Progenitor cell of endocrine pancreas (in vitro differentiated cells): Measurements from ENCODE around the gene STIM1. TPM values are rescaled to one million over a fixed set of nuclear protein-coding genes. Genes with fewer than 3 reads are reported as not detected.

Experiments
- DNase-seq: peaks from one replicate; pipeline ENCODE4 v3.0.0; 2021; ENCODE audit warnings: low spot score; ENCODE audit not compliant: unreplicated experiment
- H3K27ac Mint-ChIP-seq: 2 replicates; pipeline ENCODE4 v1.8.0; 2021; ENCODE audit warnings: mild to moderate bottlenecking, moderate library complexity, mixed read lengths
- H3K27me3 Mint-ChIP-seq: 2 replicates; pipeline ENCODE4 v1.8.0; 2021; ENCODE audit warnings: mixed read lengths
- H3K36me3 Mint-ChIP-seq: 2 replicates; pipeline ENCODE4 v1.8.0; 2022; ENCODE audit warnings: mixed read lengths; ENCODE audit not compliant: insufficient read depth
- H3K4me1 Mint-ChIP-seq: 2 replicates; pipeline ENCODE4 v1.8.0; 2021; ENCODE audit warnings: low read depth, mixed read lengths
- H3K4me3 Mint-ChIP-seq: 2 replicates; pipeline ENCODE4 v1.8.0; 2021; ENCODE audit warnings: low read depth, mild to moderate bottlenecking, moderate library complexity, mixed read lengths
- H3K9me3 Mint-ChIP-seq: 2 replicates; pipeline ENCODE4 v1.8.0; 2021; ENCODE audit warnings: low read depth, mixed read lengths
- total RNA-seq: library from RNA; stranded (reverse); gene quantifications from 2 replicates; pipeline ENCODE4 v1.2.1, GENCODE V29; 2021
- TF ChIP-seq, protein P1 (sequence below): fragments of 200-600 bp; sonication (generic); IDR thresholded peaks from one replicate; pipeline ENCODE4 v1.5.0; 2021; ENCODE audit warnings: antibody characterized with exemption, mild to moderate bottlenecking; ENCODE audit not compliant: unreplicated experiment

Gene STIM1
- total RNA-seq, 1 donor from 2014 or later = 27.2 TPM

- no peak for DNase-seq
- no peaks in the 10 kb centered on the region for H3K36me3 Mint-ChIP-seq
- H3K27me3 Mint-ChIP-seq = peaks cover 16% of the 10 kb centered on the region
- H3K27ac Mint-ChIP-seq = no peak overlapping the region
- TF ChIP-seq, protein P1, sequence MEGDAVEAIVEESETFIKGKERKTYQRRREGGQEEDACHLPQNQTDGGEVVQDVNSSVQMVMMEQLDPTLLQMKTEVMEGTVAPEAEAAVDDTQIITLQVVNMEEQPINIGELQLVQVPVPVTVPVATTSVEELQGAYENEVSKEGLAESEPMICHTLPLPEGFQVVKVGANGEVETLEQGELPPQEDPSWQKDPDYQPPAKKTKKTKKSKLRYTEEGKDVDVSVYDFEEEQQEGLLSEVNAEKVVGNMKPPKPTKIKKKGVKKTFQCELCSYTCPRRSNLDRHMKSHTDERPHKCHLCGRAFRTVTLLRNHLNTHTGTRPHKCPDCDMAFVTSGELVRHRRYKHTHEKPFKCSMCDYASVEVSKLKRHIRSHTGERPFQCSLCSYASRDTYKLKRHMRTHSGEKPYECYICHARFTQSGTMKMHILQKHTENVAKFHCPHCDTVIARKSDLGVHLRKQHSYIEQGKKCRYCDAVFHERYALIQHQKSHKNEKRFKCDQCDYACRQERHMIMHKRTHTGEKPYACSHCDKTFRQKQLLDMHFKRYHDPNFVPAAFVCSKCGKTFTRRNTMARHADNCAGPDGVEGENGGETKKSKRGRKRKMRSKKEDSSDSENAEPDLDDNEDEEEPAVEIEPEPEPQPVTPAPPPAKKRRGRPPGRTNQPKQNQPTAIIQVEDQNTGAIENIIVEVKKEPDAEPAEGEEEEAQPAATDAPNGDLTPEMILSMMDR = no peak
- peaks cover 12% of the 10 kb centered on the region for H3K4me1 Mint-ChIP-seq
- H3K4me3 Mint-ChIP-seq = no peak overlapping the region
- H3K9me3 Mint-ChIP-seq = no peaks in the 10 kb centered on the region
These were observed 130.8 kb downstream of the STIM1 start for GRCh38 chr11:3986301-3986700.

DNA sequence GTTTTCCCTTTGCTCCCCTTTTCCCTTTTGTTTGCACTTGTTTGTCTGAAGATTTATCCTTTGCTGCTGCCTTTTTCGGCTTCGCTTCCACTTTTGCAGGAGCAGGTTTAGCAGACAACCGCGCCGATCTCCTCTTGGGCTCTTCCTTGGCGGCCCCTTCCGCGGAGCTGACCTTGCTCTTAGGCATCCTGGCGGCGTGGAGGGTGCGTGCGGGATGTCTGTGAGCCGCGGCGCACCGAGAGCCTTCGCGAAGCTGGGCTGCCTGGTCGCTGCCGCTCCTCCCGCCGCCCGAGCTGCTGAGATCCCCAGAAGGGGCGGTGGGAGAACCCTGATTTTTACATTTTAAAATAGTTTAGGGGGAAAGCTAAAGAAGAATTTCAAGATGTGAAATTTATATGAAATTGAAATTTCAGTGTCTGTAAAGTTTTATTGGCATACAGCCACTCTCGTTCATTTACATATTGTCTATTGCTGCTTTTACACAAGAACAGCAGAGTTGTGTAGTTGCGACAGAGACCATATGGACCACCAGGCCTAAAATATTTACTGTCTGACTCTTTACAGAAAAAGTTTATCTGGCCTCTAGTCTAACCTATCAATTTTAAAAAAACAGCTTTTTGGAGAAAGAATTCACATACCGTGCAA lies 133.9 kb downstream of the STIM1 start:
- no peak overlapping the region for H3K27ac Mint-ChIP-seq
- TF ChIP-seq, protein P1 = no peak
- H3K27me3 Mint-ChIP-seq = peaks cover 16% of the 10 kb centered on the region
- peaks cover 11% of the 10 kb centered on the region for H3K9me3 Mint-ChIP-seq
- peak overlapping the region; percentile 22 for H3K4me3 Mint-ChIP-seq
- H3K36me3 Mint-ChIP-seq = peaks cover 4% of the 10 kb centered on the region
- peaks cover 12% of the 10 kb centered on the region for H3K4me1 Mint-ChIP-seq
- DNase-seq = peak; percentile 10

DNA sequence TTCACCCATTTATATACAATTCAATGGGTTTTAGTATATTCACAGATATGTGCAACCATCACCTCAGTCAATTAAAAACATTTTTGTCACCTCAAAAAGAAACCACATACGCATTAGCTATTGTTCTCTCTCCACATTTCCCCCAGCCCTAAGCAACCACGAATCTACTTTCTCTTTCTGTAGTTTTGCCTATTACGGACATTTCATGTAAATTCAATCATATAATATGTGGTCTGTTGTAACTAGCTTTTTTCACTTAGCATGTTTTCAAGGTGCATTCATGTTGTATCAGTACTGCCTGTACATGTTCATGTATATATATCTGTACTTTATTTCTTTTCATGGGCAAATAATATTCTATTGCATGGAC lies 134.4 kb downstream of the STIM1 start:
- H3K4me3 Mint-ChIP-seq = no peak overlapping the region

DNA sequence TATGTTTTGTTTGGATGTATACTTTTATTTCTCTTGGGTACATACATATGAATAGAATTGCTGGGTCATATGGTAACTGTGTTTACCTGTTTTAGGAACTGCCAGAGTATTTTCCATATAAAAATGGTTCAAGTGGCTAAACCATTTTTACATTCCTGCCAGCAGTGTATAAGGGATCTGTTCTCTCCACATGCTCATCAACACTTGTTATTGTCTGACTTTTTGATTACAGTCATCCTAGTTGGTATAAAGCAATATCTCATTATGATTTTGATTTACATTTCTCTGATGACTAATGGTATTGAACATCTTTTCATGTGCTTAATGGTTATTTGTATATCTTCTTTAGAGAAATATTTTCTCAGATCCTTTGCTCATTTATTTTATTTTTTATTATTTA lies 134.9 kb downstream of the STIM1 start:
- no peak overlapping the region for H3K27ac Mint-ChIP-seq
- H3K36me3 Mint-ChIP-seq = peaks cover 6% of the 10 kb centered on the region
- H3K27me3 Mint-ChIP-seq = peaks cover 13% of the 10 kb centered on the region
- H3K4me3 Mint-ChIP-seq = no peak overlapping the region
- peaks cover 20% of the 10 kb centered on the region for H3K9me3 Mint-ChIP-seq
- TF ChIP-seq, protein P1 = no peak
- H3K4me1 Mint-ChIP-seq = peaks cover 12% of the 10 kb centered on the region
- no peak for DNase-seq

More for the DNA sequence above, 134.4 kb downstream of the STIM1 start:
- peaks cover 6% of the 10 kb centered on the region for H3K36me3 Mint-ChIP-seq
- peaks cover 12% of the 10 kb centered on the region for H3K4me1 Mint-ChIP-seq
- no peak overlapping the region for H3K27ac Mint-ChIP-seq
- H3K9me3 Mint-ChIP-seq = peaks cover 15% of the 10 kb centered on the region
- DNase-seq = no peak
- peaks cover 16% of the 10 kb centered on the region for H3K27me3 Mint-ChIP-seq
- TF ChIP-seq, protein P1 = no peak

- Mint-ChIP-seq H3K4me3 (no peak overlapping the region), H3K27ac (no peak overlapping the region), H3K9me3 (peaks cover 23% of the 10 kb centered on the region), H3K27me3 (peaks cover 11% of the 10 kb centered on the region), H3K36me3 (peaks cover 6% of the 10 kb centered on the region), H3K4me1 (peaks cover 5% of the 10 kb centered on the region)
- TF ChIP-seq, protein P1 = no peak
- DNase-seq = no peak
These were observed 137.5 kb downstream of the STIM1 start for GRCh38 chr11:3992964-3993363.
